ENCODE results near the gene SOS2. TPM values are rescaled to one million over a fixed set of nuclear protein-coding genes. Genes with fewer than 3 reads are reported as not detected.

The SOS2 gene
- polyA plus RNA-seq: 26.3 TPM
- long read RNA-seq, donor 1: 0 reads
- long read RNA-seq, donor 2, full-length matches to known transcripts: 2 of 2 reads
- long read RNA-seq, donor 2, partial matches to known transcripts: 0 of 2 reads
- long read RNA-seq, donor 2, other reads (novel, unspliced or antisense): 0 of 2 reads
- long read RNA-seq, donor 3: 0 reads
- long read RNA-seq, donor 4: 0 reads
- long read RNA-seq, donor 5, full-length matches to known transcripts: 1 of 1 reads
- long read RNA-seq, donor 5, partial matches to known transcripts: 0 of 1 reads
- long read RNA-seq, donor 5, other reads (novel, unspliced or antisense): 0 of 1 reads
- long read RNA-seq, donor 6, full-length matches to known transcripts: 1 of 1 reads
- long read RNA-seq, donor 6, partial matches to known transcripts: 0 of 1 reads
- long read RNA-seq, donor 6, other reads (novel, unspliced or antisense): 0 of 1 reads
- long read RNA-seq, donor 7: 0 reads
- long read RNA-seq, donor 8: 0 reads
- long read RNA-seq, donor 9: 0 reads
- long read RNA-seq, donor 10, full-length matches to known transcripts: 2 of 2 reads
- long read RNA-seq, donor 10, partial matches to known transcripts: 0 of 2 reads
- long read RNA-seq, donor 10, other reads (novel, unspliced or antisense): 0 of 2 reads
- long read RNA-seq, donor 11: 0 reads

DNA sequence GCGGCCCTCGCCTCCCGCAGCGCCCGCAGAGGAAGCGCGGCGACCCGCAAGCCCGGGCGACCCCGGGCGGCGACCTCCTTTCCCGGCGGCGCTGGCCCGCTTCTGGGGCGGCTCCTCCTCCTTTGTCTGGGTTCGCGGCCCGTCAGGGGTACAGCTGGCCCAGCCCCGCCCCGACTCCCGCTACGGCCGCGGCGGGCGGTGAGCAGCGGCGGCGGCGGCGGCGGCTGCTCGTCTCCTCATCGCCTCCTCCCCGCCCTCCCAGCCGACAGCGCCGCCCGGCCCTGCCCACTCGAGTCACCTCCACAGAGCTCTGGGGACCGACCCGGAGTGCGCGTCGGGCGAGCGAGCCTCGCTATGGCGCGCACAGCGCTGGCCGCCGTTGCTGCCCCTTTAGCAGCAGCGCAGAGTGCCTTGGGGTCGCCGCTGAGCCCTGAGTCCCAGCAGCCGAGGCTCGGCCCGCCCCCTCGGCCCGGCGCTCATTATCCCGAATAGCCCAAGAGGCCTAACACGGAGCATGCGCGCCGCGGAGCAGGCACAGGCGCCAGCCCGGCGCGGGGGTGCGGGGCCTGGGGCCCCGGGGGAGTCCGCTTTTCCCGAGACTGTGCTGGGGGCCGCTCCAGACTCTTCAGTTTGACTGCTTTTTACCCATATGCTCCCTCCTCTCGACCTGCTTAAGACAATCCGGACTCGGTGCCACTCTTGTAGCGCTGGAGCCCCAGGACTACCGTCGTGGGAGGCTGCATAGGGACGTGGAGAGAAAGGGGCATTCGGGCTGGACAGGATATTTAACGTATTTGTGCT is at the start of gene SOS2:
SOS2 (minus strand) TSS at position 104 of the 801 bp plus-strand sequence. CDS start 295 bp downstream, outside the sequence.
- peak within 1 kb of the TSS; percentile 97 for H3K27ac ChIP-seq (ENCODE audit: low read length)
- H3K4me3 ChIP-seq (ENCODE audit: low read length): peak within 1 kb of the TSS; percentile 89
- H3K36me3 ChIP-seq (ENCODE audit: control insufficient read depth, insufficient read depth, low read length): no peaks in the 10 kb centered on the region
- no CpG with 5 or more reads among the region's 90 CpGs for WGBS (ENCODE audit: insufficient coverage, low lambda C conversion rate)
- H3K27me3 ChIP-seq (ENCODE audit: control insufficient read depth, insufficient read depth, low read length): no peaks in the 10 kb centered on the region
- H3K9me3 ChIP-seq (ENCODE audit: control insufficient read depth, low read depth, low read length): no peaks in the 10 kb centered on the region
- peak; percentile 82 to 95 for DNase-seq
- peaks cover 5% of the 10 kb centered on the region for H3K4me1 ChIP-seq (ENCODE audit: control insufficient read depth, insufficient read depth, low read length)

DNA sequence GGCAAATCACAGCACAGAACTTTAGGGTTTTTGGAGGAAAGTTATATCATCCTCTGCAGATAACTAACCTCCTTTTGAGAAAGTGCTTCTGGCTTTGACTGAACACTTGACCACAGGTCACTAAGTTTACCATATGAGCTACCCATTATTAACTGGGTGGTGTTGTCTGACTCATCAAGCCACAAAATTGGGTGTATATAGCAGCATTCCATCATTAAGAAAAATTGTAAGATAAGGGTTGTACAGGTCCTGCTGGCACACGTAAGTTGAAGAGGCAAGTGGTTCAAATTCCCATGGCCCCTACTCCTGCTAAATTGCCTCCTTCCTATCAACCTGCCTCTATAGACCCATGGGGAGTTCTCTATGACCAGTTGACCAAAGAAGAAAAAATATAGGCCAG is 41.1 kb upstream of the SOS2 start:
- Histone ChIP-seq H3K4me1 (ENCODE audit: control insufficient read depth, insufficient read depth, low read length) (no peaks in the 10 kb centered on the region), H3K27ac (ENCODE audit: low read length) (no peak overlapping the region), H3K27me3 (ENCODE audit: control insufficient read depth, insufficient read depth, low read length) (no peaks in the 10 kb centered on the region), H3K9me3 (ENCODE audit: control insufficient read depth, low read depth, low read length) (no peaks in the 10 kb centered on the region), H3K36me3 (ENCODE audit: control insufficient read depth, insufficient read depth, low read length) (peaks cover 7% of the 10 kb centered on the region), H3K4me3 (ENCODE audit: low read length) (no peak overlapping the region)
- no peak for DNase-seq
- no CpG with 5 or more reads among the region's 1 CpG for WGBS (ENCODE audit: insufficient coverage, low lambda C conversion rate)

DNA sequence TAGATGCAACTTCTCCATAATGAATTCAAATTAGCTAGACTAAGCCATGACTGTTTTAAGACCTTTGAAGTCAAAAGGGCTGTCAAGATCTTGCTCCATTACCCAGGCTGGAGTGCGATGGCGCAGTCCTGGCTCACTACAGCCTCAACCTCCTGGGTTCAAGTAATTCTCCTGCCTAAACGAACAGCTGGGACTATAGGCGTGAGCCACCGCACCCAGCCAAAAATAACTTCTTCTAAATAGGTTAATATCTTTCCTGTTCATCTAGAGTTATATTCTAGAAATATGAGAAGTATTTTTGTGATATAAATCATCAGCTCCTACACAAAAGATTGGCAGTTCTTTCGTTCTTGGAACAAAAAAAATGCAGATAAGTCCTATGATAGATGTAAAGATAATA is 39.6 kb upstream of the SOS2 start:
- Histone ChIP-seq H3K36me3 (ENCODE audit: control insufficient read depth, insufficient read depth, low read length) (peaks cover 3% of the 10 kb centered on the region), H3K27ac (ENCODE audit: low read length) (no peak overlapping the region), H3K9me3 (ENCODE audit: control insufficient read depth, low read depth, low read length) (no peaks in the 10 kb centered on the region), H3K4me3 (ENCODE audit: low read length) (no peak overlapping the region), H3K27me3 (ENCODE audit: control insufficient read depth, insufficient read depth, low read length) (no peaks in the 10 kb centered on the region), H3K4me1 (ENCODE audit: control insufficient read depth, insufficient read depth, low read length) (no peaks in the 10 kb centered on the region)
- 100% methylated on average over 1 of the region's 6 CpGs for WGBS (ENCODE audit: insufficient coverage, low lambda C conversion rate)
- no peak for DNase-seq

DNA sequence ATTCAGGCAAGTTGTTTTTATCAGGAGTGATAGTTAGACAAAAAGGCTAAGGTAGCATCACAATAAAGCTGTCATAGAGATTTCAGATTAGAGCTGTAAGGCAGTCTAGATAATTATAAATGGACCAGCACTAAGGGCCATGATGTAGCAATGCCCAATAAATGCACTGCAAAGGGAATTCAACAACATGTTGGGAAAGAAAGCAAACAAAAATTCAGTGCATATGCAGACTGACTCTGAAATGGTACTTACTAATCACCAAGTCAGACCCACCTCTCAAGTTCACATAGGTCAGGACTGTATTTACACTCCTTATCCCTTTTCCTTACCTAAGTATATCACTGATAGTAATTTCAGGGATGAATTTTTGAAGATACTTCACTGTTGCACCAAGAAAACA is 33.7 kb upstream of the SOS2 start:
- Histone ChIP-seq H3K9me3 (ENCODE audit: control insufficient read depth, low read depth, low read length) (no peaks in the 10 kb centered on the region), H3K27ac (ENCODE audit: low read length) (no peak overlapping the region), H3K4me1 (ENCODE audit: control insufficient read depth, insufficient read depth, low read length) (no peaks in the 10 kb centered on the region), H3K4me3 (ENCODE audit: low read length) (no peak overlapping the region), H3K36me3 (ENCODE audit: control insufficient read depth, insufficient read depth, low read length) (peaks cover 3% of the 10 kb centered on the region), H3K27me3 (ENCODE audit: control insufficient read depth, insufficient read depth, low read length) (no peaks in the 10 kb centered on the region)
- DNase-seq: no peak

DNA sequence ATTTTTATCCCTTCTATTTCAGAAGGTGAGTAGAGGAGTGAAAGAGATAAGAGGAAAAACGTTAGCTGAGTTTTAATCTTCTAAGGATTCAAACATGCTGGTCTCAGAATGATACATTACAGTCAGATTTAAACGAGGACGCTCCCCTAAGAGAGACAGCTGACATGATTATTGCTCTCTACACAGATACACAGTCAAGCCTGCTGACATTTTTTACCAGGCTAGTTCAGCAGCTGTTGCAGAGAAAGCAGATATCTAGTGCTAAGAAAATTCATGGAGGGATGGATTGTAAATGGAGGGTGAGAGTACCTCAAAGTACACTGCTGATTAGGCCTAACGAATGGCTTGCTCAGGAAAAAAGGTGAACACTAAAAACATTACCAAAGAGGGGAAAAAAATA is 31.9 kb upstream of the SOS2 start:
- WGBS (ENCODE audit: insufficient coverage, low lambda C conversion rate): 87% methylated on average over 3 of the region's 4 CpGs
- no peak for DNase-seq
- H3K27ac ChIP-seq (ENCODE audit: low read length): no peak overlapping the region
- H3K36me3 ChIP-seq (ENCODE audit: control insufficient read depth, insufficient read depth, low read length): peaks cover 3% of the 10 kb centered on the region
- no peak overlapping the region for H3K4me3 ChIP-seq (ENCODE audit: low read length)
- no peaks in the 10 kb centered on the region for H3K9me3 ChIP-seq (ENCODE audit: control insufficient read depth, low read depth, low read length)
- H3K4me1 ChIP-seq (ENCODE audit: control insufficient read depth, insufficient read depth, low read length): no peaks in the 10 kb centered on the region
- no peaks in the 10 kb centered on the region for H3K27me3 ChIP-seq (ENCODE audit: control insufficient read depth, insufficient read depth, low read length)

DNA sequence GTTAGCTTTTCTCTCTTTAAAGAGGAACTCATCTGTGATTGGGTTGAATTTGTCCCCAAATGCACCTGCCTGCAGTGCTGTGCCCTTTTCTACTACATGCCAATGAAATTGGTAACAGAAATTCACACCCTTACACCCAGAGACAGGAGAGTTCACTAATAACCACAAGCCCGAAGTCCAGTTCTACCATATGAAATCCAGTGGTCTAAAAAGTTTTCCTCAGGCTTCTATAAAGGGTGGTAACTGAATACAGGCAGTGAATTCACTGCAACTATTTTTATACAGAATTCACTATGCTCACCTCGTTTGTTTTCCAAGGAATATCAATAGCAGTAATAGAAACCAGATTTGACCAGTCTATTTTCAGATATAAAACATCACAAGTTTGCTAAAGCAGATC is 31.5 kb upstream of the SOS2 start:
- Histone ChIP-seq H3K9me3 (ENCODE audit: control insufficient read depth, low read depth, low read length) (no peaks in the 10 kb centered on the region), H3K4me1 (ENCODE audit: control insufficient read depth, insufficient read depth, low read length) (no peaks in the 10 kb centered on the region), H3K36me3 (ENCODE audit: control insufficient read depth, insufficient read depth, low read length) (peaks cover 3% of the 10 kb centered on the region), H3K27me3 (ENCODE audit: control insufficient read depth, insufficient read depth, low read length) (no peaks in the 10 kb centered on the region), H3K27ac (ENCODE audit: low read length) (no peak overlapping the region), H3K4me3 (ENCODE audit: low read length) (no peak overlapping the region)
- no CpG with 5 or more reads among the region's 2 CpGs for WGBS (ENCODE audit: insufficient coverage, low lambda C conversion rate)
- no peak for DNase-seq

DNA sequence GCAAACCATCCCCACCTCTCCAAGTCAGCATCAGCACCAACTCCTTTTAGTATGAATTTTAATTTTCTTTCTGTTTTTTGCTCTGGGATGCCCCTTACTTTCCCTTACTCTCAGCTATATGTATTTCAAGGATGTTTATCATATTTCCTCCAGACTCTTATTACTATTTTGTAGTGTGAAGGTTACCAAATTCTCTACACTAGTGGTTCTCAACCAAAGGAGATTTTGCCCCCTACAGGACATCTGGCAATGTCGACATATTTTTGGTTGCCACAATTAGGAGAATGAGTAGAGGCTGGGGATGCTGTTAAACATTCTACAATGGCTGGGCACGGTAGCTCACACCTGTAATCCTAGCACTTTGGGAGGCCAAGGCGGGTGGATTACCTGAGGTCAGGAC is 29.1 kb upstream of the SOS2 start:
- no peaks in the 10 kb centered on the region for H3K9me3 ChIP-seq (ENCODE audit: control insufficient read depth, low read depth, low read length)
- H3K27ac ChIP-seq (ENCODE audit: low read length): no peak overlapping the region
- H3K27me3 ChIP-seq (ENCODE audit: control insufficient read depth, insufficient read depth, low read length): no peaks in the 10 kb centered on the region
- no peak for DNase-seq
- H3K4me1 ChIP-seq (ENCODE audit: control insufficient read depth, insufficient read depth, low read length): no peaks in the 10 kb centered on the region
- no peaks in the 10 kb centered on the region for H3K36me3 ChIP-seq (ENCODE audit: control insufficient read depth, insufficient read depth, low read length)
- no CpG with 5 or more reads among the region's 3 CpGs for WGBS (ENCODE audit: insufficient coverage, low lambda C conversion rate)
- H3K4me3 ChIP-seq (ENCODE audit: low read length): no peak overlapping the region

DNA sequence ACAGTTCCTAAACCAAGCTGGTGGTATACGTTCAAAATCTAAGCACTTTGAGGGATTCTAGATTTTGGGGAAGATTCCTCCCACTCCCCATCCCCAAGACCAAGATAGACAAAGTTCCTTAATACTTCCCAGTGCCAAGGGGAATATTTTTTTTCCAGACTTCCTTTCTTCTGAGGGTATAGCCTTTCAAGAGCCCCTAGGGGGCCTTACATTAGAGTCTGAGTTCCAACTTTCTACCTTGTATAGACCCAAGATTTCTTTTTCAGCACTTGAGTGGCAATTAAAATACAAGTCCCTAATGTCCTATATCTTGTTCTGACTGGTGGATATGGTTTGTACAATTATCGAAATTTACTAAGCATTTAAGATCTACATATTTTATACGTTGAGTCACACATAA is 28.7 kb upstream of the SOS2 start:
- H3K27me3 ChIP-seq (ENCODE audit: control insufficient read depth, insufficient read depth, low read length): no peaks in the 10 kb centered on the region
- no peak overlapping the region for H3K4me3 ChIP-seq (ENCODE audit: low read length)
- WGBS (ENCODE audit: insufficient coverage, low lambda C conversion rate): 85% methylated on average over 2 of the region's 3 CpGs
- no peaks in the 10 kb centered on the region for H3K4me1 ChIP-seq (ENCODE audit: control insufficient read depth, insufficient read depth, low read length)
- no peaks in the 10 kb centered on the region for H3K9me3 ChIP-seq (ENCODE audit: control insufficient read depth, low read depth, low read length)
- DNase-seq: no peak
- H3K27ac ChIP-seq (ENCODE audit: low read length): no peak overlapping the region
- H3K36me3 ChIP-seq (ENCODE audit: control insufficient read depth, insufficient read depth, low read length): no peaks in the 10 kb centered on the region

DNA sequence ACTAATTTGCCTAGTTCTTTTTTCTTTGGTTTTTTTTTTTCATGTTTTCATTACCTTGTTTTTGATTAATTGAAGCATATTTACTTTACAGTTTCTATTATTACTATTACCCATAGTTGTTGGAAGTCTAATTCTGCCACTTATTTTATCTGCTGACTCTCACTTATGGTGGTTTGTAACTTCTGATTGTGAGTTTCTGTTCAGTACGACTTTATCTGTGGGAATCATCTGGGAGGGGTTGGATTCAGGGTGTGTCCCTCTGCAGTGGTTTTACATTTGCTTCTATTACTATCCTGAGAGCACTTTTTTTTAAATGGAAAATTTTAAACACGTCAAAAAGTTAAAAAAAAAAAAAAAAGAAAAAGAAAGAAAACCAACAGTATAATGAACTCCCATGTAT is 26.4 kb upstream of the SOS2 start:
- Histone ChIP-seq H3K27me3 (ENCODE audit: control insufficient read depth, insufficient read depth, low read length) (no peaks in the 10 kb centered on the region), H3K4me3 (ENCODE audit: low read length) (no peak overlapping the region), H3K27ac (ENCODE audit: low read length) (no peak overlapping the region), H3K4me1 (ENCODE audit: control insufficient read depth, insufficient read depth, low read length) (no peaks in the 10 kb centered on the region), H3K36me3 (ENCODE audit: control insufficient read depth, insufficient read depth, low read length) (peaks cover 2% of the 10 kb centered on the region), H3K9me3 (ENCODE audit: control insufficient read depth, low read depth, low read length) (no peaks in the 10 kb centered on the region)
- WGBS (ENCODE audit: insufficient coverage, low lambda C conversion rate): no CpG with 5 or more reads among the region's 2 CpGs
- DNase-seq: no peak

DNA sequence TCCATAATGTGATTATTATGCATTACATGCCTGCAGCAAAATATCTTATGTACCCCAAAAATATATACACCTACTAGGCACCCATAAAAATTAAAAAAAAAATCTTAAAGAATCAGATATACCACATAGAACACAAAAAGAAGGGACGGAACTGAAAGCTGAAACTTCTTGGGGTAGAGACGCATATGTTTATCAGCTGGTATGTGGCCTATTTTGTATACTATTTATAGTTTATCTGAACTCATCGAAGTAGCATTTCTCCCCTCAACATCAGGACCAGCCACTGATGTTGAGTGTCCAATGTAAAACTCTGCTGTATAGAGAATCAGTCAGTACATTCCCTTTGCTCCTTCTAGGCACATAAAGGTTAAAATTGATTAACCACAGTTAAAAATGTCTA is 22.9 kb upstream of the SOS2 start:
- H3K27me3 ChIP-seq (ENCODE audit: control insufficient read depth, insufficient read depth, low read length): no peaks in the 10 kb centered on the region
- no peak for DNase-seq
- peaks cover 2% of the 10 kb centered on the region for H3K36me3 ChIP-seq (ENCODE audit: control insufficient read depth, insufficient read depth, low read length)
- no peak overlapping the region for H3K4me3 ChIP-seq (ENCODE audit: low read length)
- H3K4me1 ChIP-seq (ENCODE audit: control insufficient read depth, insufficient read depth, low read length): no peaks in the 10 kb centered on the region
- WGBS (ENCODE audit: insufficient coverage, low lambda C conversion rate): no CpG with 5 or more reads among the region's 3 CpGs
- no peak overlapping the region for H3K27ac ChIP-seq (ENCODE audit: low read length)
- no peaks in the 10 kb centered on the region for H3K9me3 ChIP-seq (ENCODE audit: control insufficient read depth, low read depth, low read length)

All from large intestine (tissue), 12 donors.